Activated CD4-positive, alpha-beta T cell treated with anti-CD3 and anti-CD28 coated beads for 24 hours (primary cell): Measurements from ENCODE around the gene IQCE.

Experiments used
- DNase-seq, 2 donors: peaks; one replicate each; pipeline ENCODE4 v3.0.0-alpha.2; 2020; ENCODE audit warnings: low read depth in 2 of 2

IQCE gene

GRCh38 chr7:2616387-2617324, 57.9 kb downstream of the IQCE start:
- DNase-seq = no peak

- DNase-seq = no peak
Observed at GRCh38 chr7:2617325-2617905, 58.6 kb downstream of the IQCE start.

GRCh38 chr7:2619116-2619515, 60.3 kb downstream of the IQCE start:
- no peak for DNase-seq

GRCh38 chr7:2621061-2621828, 62.5 kb downstream of the IQCE start:
- DNase-seq = no peak

GRCh38 chr7:2621948-2622640, 63.3 kb downstream of the IQCE start:
- no peak for DNase-seq

GRCh38 chr7:2622869-2623697, 64.3 kb downstream of the IQCE start:
- no peak for DNase-seq

GRCh38 chr7:2623698-2624014, 64.9 kb downstream of the IQCE start:
- no peak for DNase-seq

GRCh38 chr7:2624293-2624886, 65.6 kb downstream of the IQCE start:
- no peak for DNase-seq

- no peak for DNase-seq
Observed at GRCh38 chr7:2626498-2627117, 67.8 kb downstream of the IQCE start.

GRCh38 chr7:2627258-2628129, 68.7 kb downstream of the IQCE start:
- DNase-seq = no peak

GRCh38 chr7:2628130-2628482, 69.3 kb downstream of the IQCE start:
- DNase-seq = no peak

- DNase-seq = no peak
Observed at GRCh38 chr7:2628891-2629290, 70.1 kb downstream of the IQCE start.

GRCh38 chr7:2629746-2630681, 71.2 kb downstream of the IQCE start:
- no peak for DNase-seq

- no peak for DNase-seq
Observed at GRCh38 chr7:2631946-2632732, 73.4 kb downstream of the IQCE start, which contains the start of gene TTYH3. Gene TTYH3 (plus strand): TSS chr7:2631986. CDS start chr7:2632156, 170 bp downstream.

GRCh38 chr7:2632733-2633537, 74.2 kb downstream of the IQCE start:
- peak; percentile 34 to 36 for DNase-seq

- peak in 1 of 2 donors; percentile 29 for DNase-seq
Observed at GRCh38 chr7:2633538-2634266, 74.9 kb downstream of the IQCE start.
